Sigmoid colon (tissue), 7 donors: Measurements from ENCODE around the gene WNT5B. TPM values are rescaled to one million over a fixed set of nuclear protein-coding genes. Genes with fewer than 3 reads are reported as not detected.

Source experiments
- DNase-seq: peaks from one replicate; pipeline ENCODE4 v3.0.0-alpha.2; 2019
- H3K27ac ChIP-seq, 4 donors: fragments of 200-600 bp; sonication (generic); one replicate each; pipeline ENCODE4 v1.5.1; 2016 to 2019; ENCODE audit warnings: mild to moderate bottlenecking in 1 of 4
- H3K27me3 ChIP-seq, 3 donors: fragments of 200-600 bp; sonication (generic); one replicate each; pipeline ENCODE4 v1.5.1; 2019; ENCODE audit warnings: mild to moderate bottlenecking in 1 of 3
- H3K36me3 ChIP-seq, 4 donors: fragments of 200-600 bp; sonication (generic); one replicate each; pipeline ENCODE4 v1.5.1; 2016 to 2019
- H3K4me1 ChIP-seq, 4 donors: fragments of 200-600 bp; sonication (generic); one replicate each; pipeline ENCODE4 v1.5.1; 2017 to 2019
- H3K4me3 ChIP-seq, 4 donors: fragments of 200-600 bp; sonication (generic); one replicate each; pipeline ENCODE4 v1.5.1; 2017 to 2019; ENCODE audit warnings: mild to moderate bottlenecking in 2 of 4, moderate library complexity in 1 of 4
- H3K9me3 ChIP-seq, 4 donors: fragments of 200-600 bp in 3 of 4; sonication (generic) in 3 of 4; one replicate each; pipeline versions ENCODE4 v1.5.1 to v1.6.1; 2013 to 2019
- EP300 ChIP-seq, 4 donors: sonication (generic); formaldehyde crosslinking; IDR thresholded peaks; one replicate each; pipeline ENCODE4 v1.6.1; 2017; ENCODE audit warnings: antibody characterized with exemption in 4 of 4
- POLR2A ChIP-seq, 2 donors: fragments of 450-650 bp; IDR thresholded peaks; one replicate each; pipeline ENCODE4 v1.6.1; 2016; ENCODE audit warnings: antibody characterized with exemption in 2 of 2, mild to moderate bottlenecking in 2 of 2, moderate library complexity in 2 of 2
- POLR2AphosphoS5 ChIP-seq, 4 donors: sonication (generic); formaldehyde crosslinking; IDR thresholded peaks; one replicate each; pipeline ENCODE4 v1.6.1; 2017; ENCODE audit warnings: antibody characterized with exemption in 4 of 4
- WGBS, 2 donors: extraction: QIAGEN DNeasy Blood & Tissue Kit; methylation state at CpG; one replicate each; pipeline ENCODE4 v1.1.7; 2013; 5-methylcytosine and 5-hydroxymethylcytosine counted together
- intact Hi-C: fragments of 100-400 bp; cut with DNase I; formaldehyde crosslinking; loops from one replicate; pipeline ENCODE4 v1.15.1; 2023
- polyA plus RNA-seq, 3 donors: library from polyadenylated mRNA; stranded (reverse); fragments of 200-250 nt; gene quantifications; one replicate each; pipeline ENCODE4 v1.2.3, GENCODE V29; 2013
- total RNA-seq, 4 donors: library from RNA; depleted of rRNA; stranded (reverse); fragments of >200 nt; gene quantifications; one replicate each; pipeline ENCODE4 v1.1.0, GENCODE V29; 2016
- TF ChIP-seq, protein P1 (sequence below), 4 experiments: fragments of 450-650 bp in 3 of 4; fragments of 200-600 bp in 1 of 4; IDR thresholded peaks; one replicate each; pipeline ENCODE4 v1.5.1; 2016 to 2019; ENCODE audit warnings: antibody characterized with exemption in 4 of 4, mild to moderate bottlenecking in 3 of 4, moderate library complexity in 2 of 4
- donor health status: healthy with polysubstance abuse.
- donor health status: Bipolar disorder and iron deficiency.
- donor health status: healthy.

The WNT5B gene
- total and polyA plus RNA-seq, 7 donors: 0.69 to 72.3 (median 8.4) TPM

DNA sequence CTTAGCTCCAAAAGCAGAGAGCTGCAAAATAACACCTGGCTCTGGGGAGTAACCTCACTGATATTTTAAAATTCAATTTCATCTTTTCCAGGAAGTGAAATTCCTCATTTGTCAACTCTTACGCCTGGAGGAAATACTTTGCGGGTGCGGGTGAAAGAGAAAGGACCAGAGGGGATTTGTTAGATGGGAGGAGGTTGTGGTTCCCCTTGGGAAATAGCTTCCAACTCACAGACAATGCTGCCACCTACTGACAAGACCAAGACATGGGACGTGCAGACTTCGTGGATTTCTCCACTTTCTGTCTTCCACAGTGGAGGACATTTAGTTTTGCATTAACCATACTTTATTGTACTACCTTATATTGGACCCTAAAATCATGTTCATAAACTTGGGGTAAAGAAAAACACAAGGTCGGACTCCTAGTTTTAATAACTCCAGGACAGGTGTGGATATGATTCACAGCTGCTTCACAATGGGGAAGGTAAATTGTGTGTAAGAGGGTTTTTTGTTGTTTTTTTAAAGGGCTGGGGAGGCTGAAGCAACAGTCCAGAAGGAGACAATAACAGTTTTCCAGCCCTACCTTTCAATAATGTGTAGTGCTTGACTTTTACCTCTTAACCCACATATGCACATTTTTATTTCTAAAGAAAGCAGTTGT, 45.5 kb upstream of the WNT5B start:
- DNase-seq: peak; percentile 86

DNA sequence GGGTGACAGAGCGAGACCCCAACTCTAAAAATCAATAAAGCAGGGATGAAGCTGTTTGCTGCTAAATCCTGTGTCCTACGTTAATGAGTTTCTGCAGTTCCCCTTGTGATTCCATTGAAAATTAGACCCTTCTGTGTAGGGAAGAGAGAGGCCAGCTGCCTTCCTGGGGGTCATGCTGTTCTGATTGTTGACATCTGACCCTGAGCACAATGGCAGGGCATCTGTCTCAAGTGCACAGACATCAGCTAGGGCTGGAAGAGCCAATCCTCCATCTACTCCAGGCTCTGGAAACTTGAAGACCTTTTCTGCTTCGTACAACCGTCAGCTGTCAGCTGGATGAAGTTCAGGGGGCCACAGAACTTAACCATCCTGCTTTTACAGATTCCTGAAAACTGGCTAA, 44.7 kb upstream of the WNT5B start:
- no peak overlapping the region for H3K4me3 ChIP-seq
- no peaks in the 10 kb centered on the region for H3K9me3 ChIP-seq
- no peaks in the 10 kb centered on the region for H3K36me3 ChIP-seq
- intact Hi-C loops: loop anchor here (10.0 kb wide), 1 partner anchor 640 kb away; the partner anchor contains the start of gene RAD52
- WGBS, 2 donors: 88 to 91% methylated on average over 4 of the region's 4 CpGs
- H3K27me3 ChIP-seq: no peaks in the 10 kb centered on the region
- H3K27ac ChIP-seq: no peak overlapping the region
- peaks cover 0 to 36% (median 28%) of the 10 kb centered on the region in 4 donors for H3K4me1 ChIP-seq
- DNase-seq: no peak
- TF ChIP-seq POLR2AphosphoS5 (IDR thresholded peaks at IDR 0.05): no peak
- TF ChIP-seq, protein P1, sequence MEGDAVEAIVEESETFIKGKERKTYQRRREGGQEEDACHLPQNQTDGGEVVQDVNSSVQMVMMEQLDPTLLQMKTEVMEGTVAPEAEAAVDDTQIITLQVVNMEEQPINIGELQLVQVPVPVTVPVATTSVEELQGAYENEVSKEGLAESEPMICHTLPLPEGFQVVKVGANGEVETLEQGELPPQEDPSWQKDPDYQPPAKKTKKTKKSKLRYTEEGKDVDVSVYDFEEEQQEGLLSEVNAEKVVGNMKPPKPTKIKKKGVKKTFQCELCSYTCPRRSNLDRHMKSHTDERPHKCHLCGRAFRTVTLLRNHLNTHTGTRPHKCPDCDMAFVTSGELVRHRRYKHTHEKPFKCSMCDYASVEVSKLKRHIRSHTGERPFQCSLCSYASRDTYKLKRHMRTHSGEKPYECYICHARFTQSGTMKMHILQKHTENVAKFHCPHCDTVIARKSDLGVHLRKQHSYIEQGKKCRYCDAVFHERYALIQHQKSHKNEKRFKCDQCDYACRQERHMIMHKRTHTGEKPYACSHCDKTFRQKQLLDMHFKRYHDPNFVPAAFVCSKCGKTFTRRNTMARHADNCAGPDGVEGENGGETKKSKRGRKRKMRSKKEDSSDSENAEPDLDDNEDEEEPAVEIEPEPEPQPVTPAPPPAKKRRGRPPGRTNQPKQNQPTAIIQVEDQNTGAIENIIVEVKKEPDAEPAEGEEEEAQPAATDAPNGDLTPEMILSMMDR (IDR thresholded peaks at IDR 0.05): no peak
- TF ChIP-seq EP300 (IDR thresholded peaks at IDR 0.05): no peak
- TF ChIP-seq POLR2A (IDR thresholded peaks at IDR 0.05): no peak

More for the DNA sequence above, 45.5 kb upstream of the WNT5B start:
- Histone ChIP-seq H3K27me3 (no peaks in the 10 kb centered on the region), H3K4me3 (peak overlapping the region in 3 of 4 donors; percentile 20 to 31 (median 24)), H3K36me3 (no peaks in the 10 kb centered on the region), H3K9me3 (no peaks in the 10 kb centered on the region), H3K27ac (no peak overlapping the region), H3K4me1 (peaks cover 0 to 30% (median 24%) of the 10 kb centered on the region in 4 donors)
- TF ChIP-seq EP300 (IDR thresholded peaks at IDR 0.05) (no peak), POLR2A (IDR thresholded peaks at IDR 0.05) (no peak), POLR2AphosphoS5 (IDR thresholded peaks at IDR 0.05) (peak in 1 of 4 donors; percentile 17)
- TF ChIP-seq, protein P1 (IDR thresholded peaks at IDR 0.05): peak; percentile 85 to 94 (median 89)
- WGBS, 2 donors: 1% methylated on average over 6 of the region's 6 CpGs
- intact Hi-C loops: loop anchor here (2.0 to 10.0 kb wide), 2 partner anchors 465 to 639 kb away; partner anchors contain the start of gene RAD52

DNA sequence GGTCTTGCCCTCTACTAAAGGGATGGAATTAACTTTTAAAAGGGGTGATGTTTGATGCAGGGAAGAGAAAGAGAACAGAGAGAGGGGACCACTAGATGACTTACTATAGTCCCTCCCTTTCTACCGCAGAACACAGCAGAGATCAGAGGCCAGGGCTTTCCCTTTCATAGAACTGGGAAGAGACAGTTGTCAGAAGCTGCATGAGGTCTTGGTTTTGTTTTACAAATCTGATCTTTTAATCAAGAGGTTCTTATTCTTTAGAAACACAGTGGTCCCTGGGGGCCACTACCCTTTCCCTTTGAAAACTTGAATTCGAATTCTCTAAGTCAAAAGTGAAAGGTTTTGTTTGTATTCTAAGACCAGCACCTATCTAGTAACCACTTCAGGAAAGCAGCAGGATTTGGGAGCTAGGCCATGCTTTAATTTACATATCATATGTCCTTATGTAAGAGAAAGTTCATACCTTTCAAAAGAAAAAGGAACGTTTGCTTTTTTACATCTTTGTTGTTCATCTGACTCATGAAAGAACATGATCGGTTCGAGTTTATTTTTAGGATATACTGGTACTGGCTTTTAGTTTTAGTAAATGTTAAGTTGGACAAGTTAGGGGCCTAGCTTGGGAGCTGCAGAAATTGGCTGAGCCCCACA, 41.0 kb upstream of the WNT5B start:
- H3K4me1 ChIP-seq: peaks cover 0 to 73% (median 59%) of the 10 kb centered on the region in 4 donors
- H3K36me3 ChIP-seq: no peaks in the 10 kb centered on the region
- 12 to 43% methylated on average over 5 of the region's 5 CpGs for WGBS, 2 donors
- no peaks in the 10 kb centered on the region for H3K27me3 ChIP-seq
- no peak overlapping the region for H3K4me3 ChIP-seq
- TF ChIP-seq, protein P1 (IDR thresholded peaks at IDR 0.05): no peak
- TF ChIP-seq POLR2AphosphoS5 (IDR thresholded peaks at IDR 0.05): no peak
- no peak for TF ChIP-seq EP300 (IDR thresholded peaks at IDR 0.05)
- no peak for TF ChIP-seq POLR2A (IDR thresholded peaks at IDR 0.05)
- H3K27ac ChIP-seq: peak overlapping the region; percentile 55 to 64 (median 61)
- intact Hi-C loops: loop anchor here (10.0 kb wide), 1 partner anchor 643 kb away; the partner anchor contains the start of gene RAD52
- no peak for DNase-seq
- H3K9me3 ChIP-seq: no peaks in the 10 kb centered on the region

DNA sequence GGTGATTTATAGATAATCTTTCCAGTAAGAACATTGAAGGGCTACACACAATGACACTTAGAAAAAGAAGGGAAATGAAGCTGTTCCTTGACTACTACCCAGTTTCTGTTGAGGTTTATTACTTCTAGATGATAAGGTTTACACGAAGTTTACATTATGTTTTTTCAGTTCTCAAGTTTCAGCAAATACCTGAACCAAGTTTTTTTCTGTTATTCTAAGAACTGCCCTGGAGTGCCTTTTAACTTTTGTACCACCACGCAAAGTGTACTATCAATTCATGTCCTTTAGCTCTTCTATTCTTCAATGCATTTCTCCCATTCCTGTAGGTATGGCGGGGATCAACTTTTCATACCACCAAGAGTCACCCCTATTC, 40.5 kb upstream of the WNT5B start:
- no peaks in the 10 kb centered on the region for H3K27me3 ChIP-seq
- H3K27ac ChIP-seq: peak overlapping the region; percentile 55 to 64 (median 61)
- intact Hi-C loops: loop anchor here (10.0 kb wide), 1 partner anchor 644 kb away; the partner anchor contains the start of gene RAD52
- no peaks in the 10 kb centered on the region for H3K36me3 ChIP-seq
- H3K9me3 ChIP-seq: no peaks in the 10 kb centered on the region
- TF ChIP-seq, protein P1 (IDR thresholded peaks at IDR 0.05): no peak
- TF ChIP-seq EP300 (IDR thresholded peaks at IDR 0.05): no peak
- no peak for TF ChIP-seq POLR2AphosphoS5 (IDR thresholded peaks at IDR 0.05)
- no peak for TF ChIP-seq POLR2A (IDR thresholded peaks at IDR 0.05)
- peaks cover 0 to 73% (median 60%) of the 10 kb centered on the region in 4 donors for H3K4me1 ChIP-seq
- DNase-seq: no peak
- no peak overlapping the region for H3K4me3 ChIP-seq
- 24 to 58% methylated on average over 3 of the region's 3 CpGs for WGBS, 2 donors
